ENCODE data around the gene LTK. TPM values are rescaled to one million over a fixed set of nuclear protein-coding genes. Genes with fewer than 3 reads are reported as not detected.

Gene LTK
- total RNA-seq, 6 experiments from 2014 or later, result 0.56 to 3.3 (median 1.8) TPM

- no peaks in the 10 kb centered on the region for H3K4me1 ChIP-seq
- H3K27ac ChIP-seq, result no peak overlapping the region
- 54% methylated on average over 4 of the region's 4 CpGs for WGBS (ENCODE audit: insufficient coverage, low coverage, low lambda C conversion rate, missing lambda C conversion rate)
- H3K4me3 ChIP-seq, result no peak overlapping the region
- peaks cover 0 to 33% (median 8%) of the 10 kb centered on the region in 4 donors for H3K36me3 ChIP-seq
- DNase-seq, result no peak
- ATAC-seq, result no peak
- intact Hi-C loops (cut with DNase I), result no loop called here
- H3K27me3 ChIP-seq, result no peaks in the 10 kb centered on the region
- H3K9me3 ChIP-seq, result no peaks in the 10 kb centered on the region
- TF ChIP-seq POLR2A (IDR thresholded peaks at IDR 0.05) (no peak), CTCF (IDR thresholded peaks at IDR 0.05) (no peak)
Observed at GRCh38 chr15:41462084-41462795, 51.4 kb downstream of the LTK start.

Other genes starting within 250 kb of the LTK start
- 1 to 10 TPM in 1 of 6 experiments, under 1 TPM in 4, not detected in 1; 0.23 to 1.1 (median 0.82) TPM for gene OIP5, start 181.2 kb downstream of the LTK start, total RNA-seq
- gene NUSAP1, start 180.9 kb downstream of the LTK start, total RNA-seq, result 1 to 10 TPM; 2.2 to 9.3 (median 5.0) TPM
- 10 to 100 TPM; 19.3 to 26.0 (median 22.1) TPM for gene NDUFAF1, start 111.3 kb downstream of the LTK start, total RNA-seq
- gene RTF1, start 96.7 kb downstream of the LTK start, total RNA-seq, result 10 to 100 TPM; 10.5 to 21.5 (median 14.2) TPM
- gene ITPKA, start 20.0 kb downstream of the LTK start, total RNA-seq, result 10 to 100 TPM in 2 of 6 experiments, 1 to 10 TPM in 1, under 1 TPM in 3; 0.60 to 15.5 (median 1.4) TPM
- gene RPAP1, start 30.4 kb upstream of the LTK start, total RNA-seq, result 10 to 100 TPM; 13.9 to 20.8 (median 17.9) TPM
- 1 to 10 TPM; 1.1 to 2.9 (median 1.8) TPM for gene TYRO3, start 45.4 kb upstream of the LTK start, total RNA-seq
- gene MGA, start 146.6 kb upstream of the LTK start, total RNA-seq, result 10 to 100 TPM; 10.9 to 17.2 (median 12.1) TPM